GM23338 (cell line): ENCODE data around the gene BPI. TPM values are rescaled to one million over a fixed set of nuclear protein-coding genes. Genes with fewer than 3 reads are reported as not detected.

ENCODE experiments used
- ATAC-seq: fragments of 200-7000 bp; cut with Tn5 transposase; 3 replicates; pipeline ENCODE4 v1.9.1; 2020
- DNase-seq: peaks from one replicate; pipeline ENCODE4 v3.0.0-alpha.2; 2015; ENCODE audit warnings: low spot score
- H2AFZ ChIP-seq: fragments of 200-600 bp; sonication (generic); 2 replicates; pipeline ENCODE4 v1.8.0; 2016; ENCODE audit warnings: antibody characterized with exemption, mild to moderate bottlenecking, moderate library complexity
- H3F3A ChIP-seq: fragments of 200-600 bp; sonication (generic); replicated peaks from 2 replicates; pipeline ENCODE4 v1.8.0; 2017; ENCODE audit warnings: antibody characterized with exemption, mixed run types, low read depth
- H3K27ac ChIP-seq: fragments of 200-600 bp; sonication (generic); 2 replicates; pipeline ENCODE4 v1.6.1; 2016; ENCODE audit warnings: low read depth
- H3K27me3 ChIP-seq: fragments of 200-600 bp; sonication (generic); 2 replicates; pipeline ENCODE4 v1.8.0; 2016; ENCODE audit warnings: mild to moderate bottlenecking, mixed run types, moderate library complexity; ENCODE audit not compliant: insufficient read depth
- H3K36me3 ChIP-seq: fragments of 200-600 bp; sonication (generic); 2 replicates; pipeline ENCODE4 v1.8.0; 2016; ENCODE audit warnings: mild to moderate bottlenecking; ENCODE audit not compliant: insufficient read depth
- H3K4me1 ChIP-seq: fragments of 200-600 bp; sonication (generic); 2 replicates; pipeline ENCODE4 v1.8.0; 2016; ENCODE audit warnings: mild to moderate bottlenecking, moderate library complexity; ENCODE audit not compliant: insufficient read depth
- H3K4me2 ChIP-seq: fragments of 200-600 bp; sonication (generic); 2 replicates; pipeline ENCODE4 v1.7.1; 2017; ENCODE audit warnings: mixed run types
- H3K4me3 ChIP-seq: fragments of 200-600 bp; sonication (generic); 2 replicates; pipeline ENCODE4 v1.6.1; 2016; ENCODE audit warnings: mixed run types
- H3K79me2 ChIP-seq: fragments of 200-600 bp; sonication (generic); replicated peaks from 2 replicates; pipeline ENCODE4 v1.8.0; 2017; ENCODE audit warnings: mild to moderate bottlenecking; ENCODE audit not compliant: insufficient read depth
- H3K9me2 ChIP-seq: fragments of 200-600 bp; sonication (generic); 2 replicates; pipeline ENCODE4 v1.8.0; 2017; ENCODE audit not compliant: insufficient read depth
- H4K20me1 ChIP-seq: fragments of 200-600 bp; sonication (generic); replicated peaks from 2 replicates; pipeline ENCODE4 v1.8.0; 2017; ENCODE audit warnings: mild to moderate bottlenecking; ENCODE audit not compliant: insufficient read depth
- H3K27ac Mint-ChIP-seq: 2 replicates; pipeline ENCODE4 v1.8.0; 2020; ENCODE audit warnings: inconsistent platforms, mild to moderate bottlenecking, moderate library complexity, mixed read lengths
- H3K27me3 Mint-ChIP-seq: 3 replicates; pipeline ENCODE4 v1.8.0; 2022; ENCODE audit warnings: low read depth, mild to moderate bottlenecking, moderate library complexity, mixed read lengths, inconsistent platforms; ENCODE audit not compliant: insufficient read depth, poor library complexity
- H3K36me3 Mint-ChIP-seq: 3 replicates; pipeline ENCODE4 v1.8.0; 2021; ENCODE audit warnings: low read depth, mild to moderate bottlenecking, inconsistent platforms, moderate library complexity, mixed read lengths
- H3K4me1 Mint-ChIP-seq: 3 replicates; pipeline ENCODE4 v1.8.0; 2020; ENCODE audit warnings: mild to moderate bottlenecking, inconsistent platforms, mixed read lengths
- H3K4me3 Mint-ChIP-seq: 3 replicates; pipeline ENCODE4 v1.8.0; 2021; ENCODE audit warnings: moderate library complexity, mild to moderate bottlenecking, inconsistent platforms, mixed read lengths
- H3K9me3 Mint-ChIP-seq: 3 replicates; pipeline ENCODE4 v1.8.0; 2020; ENCODE audit warnings: moderate library complexity, mild to moderate bottlenecking, inconsistent platforms, mixed read lengths
- CREB1 ChIP-seq: fragments of 250-450 bp; sonication (Bioruptor Pico); IDR thresholded peaks from 2 replicates; pipeline ENCODE4 v1.5.0; 2020; ENCODE audit warnings: low read depth, mild to moderate bottlenecking, moderate library complexity
- CTCF ChIP-seq, 2 experiments: fragments of 200-600 bp in 1 of 2; sonication (generic) in 1 of 2; conservative IDR thresholded peaks; 2 replicates each; pipeline versions ENCODE4 v1.5.1 to v1.6.1; 2016 to 2017; ENCODE audit warnings: antibody characterized with exemption in 2 of 2, low read depth in 2 of 2, mild to moderate bottlenecking in 2 of 2, moderate library complexity in 1 of 2
- ETS1 ChIP-seq: IDR thresholded peaks from 2 replicates; pipeline ENCODE4 v1.6.1; 2016; ENCODE audit warnings: antibody characterized with exemption
- EZH2 ChIP-seq: fragments of 200-600 bp; sonication (generic); IDR thresholded peaks from one replicate; pipeline ENCODE4 v1.8.0; 2017; ENCODE audit warnings: antibody characterized with exemption, mild to moderate bottlenecking, low read depth; ENCODE audit not compliant: unreplicated experiment
- EZH2phosphoT487 ChIP-seq: fragments of 200-600 bp; sonication (generic); IDR thresholded peaks from one replicate; pipeline ENCODE4 v1.8.1; 2018; ENCODE audit warnings: antibody characterized with exemption; ENCODE audit not compliant: unreplicated experiment
- JUNB ChIP-seq: IDR thresholded peaks from one replicate; pipeline ENCODE4 v1.6.1; 2016; ENCODE audit warnings: antibody characterized with exemption; ENCODE audit not compliant: unreplicated experiment
- NANOG ChIP-seq: IDR thresholded peaks from 2 replicates; pipeline ENCODE4 v1.6.1; 2016; ENCODE audit warnings: antibody characterized with exemption, borderline replicate concordance
- POLR2AphosphoS5 ChIP-seq: IDR thresholded peaks from 2 replicates; pipeline ENCODE4 v1.6.1; 2016; ENCODE audit warnings: antibody characterized with exemption, low read depth
- REST ChIP-seq: IDR thresholded peaks from one replicate; pipeline ENCODE4 v1.6.1; 2018; ENCODE audit warnings: antibody characterized with exemption; ENCODE audit not compliant: unreplicated experiment
- STAT1 ChIP-seq: IDR thresholded peaks from one replicate; pipeline ENCODE4 v1.6.1; 2016; ENCODE audit warnings: antibody characterized with exemption; ENCODE audit not compliant: unreplicated experiment
- ZNF114 ChIP-seq: fragments of 250-450 bp; sonication (Bioruptor Pico); IDR thresholded peaks from 2 replicates; pipeline ENCODE4 v1.5.0; 2020; ENCODE audit warnings: mild to moderate bottlenecking, moderate library complexity
- ZNF331 ChIP-seq: fragments of 250-450 bp; sonication (Bioruptor Pico); IDR thresholded peaks from 2 replicates; pipeline ENCODE4 v1.5.0; 2020; ENCODE audit warnings: low read depth, mild to moderate bottlenecking, moderate library complexity
- polyA plus RNA-seq: library from polyadenylated mRNA; unstranded; fragments of >200 nt; fragmentation: Nextera tagmentation; extraction: Ambion mirVana; gene quantifications from 2 replicates; pipeline ENCODE4 v1.2.1, GENCODE V29; 2016
- total RNA-seq: library from RNA; depleted of rRNA; stranded (reverse); fragments of >200 nt; shearing (Covaris generic); gene quantifications from 2 replicates; pipeline ENCODE4 v1.2.3, GENCODE V29; 2014

The BPI gene
- total and polyA plus RNA-seq, 2 experiments from 2014 or later, result not detected

GRCh38 chr20:38342216-38342615 is 38.3 kb downstream of the BPI start (continued):
- TF ChIP-seq CTCF (conservative IDR thresholded peaks at IDR 0.05; ENCODE audit: low read depth in 2 of 2), result no peak
- TF ChIP-seq ZNF331 (CRISPR knock-in tag), result no peak
- TF ChIP-seq REST, result no peak
- no peak for TF ChIP-seq ZNF114 (CRISPR knock-in tag)
- no peak for TF ChIP-seq ETS1
- no peak for TF ChIP-seq EZH2
- no peak for TF ChIP-seq STAT1
- TF ChIP-seq EZH2phosphoT487, result no peak
- no peak for TF ChIP-seq POLR2AphosphoS5
- TF ChIP-seq NANOG, result 0 out of 2 replicates have a peak, but pooled peaks have one; percentile 27
- TF ChIP-seq JUNB, result no peak

GRCh38 chr20:38342713-38343310 is 38.9 kb downstream of the BPI start:
- Histone ChIP-seq H3K9me2 (peaks cover 3% of the 10 kb centered on the region; the same call in 1 of the 2 replicates), H2AFZ (peak overlapping the region; percentile 69; the same call in 1 of the 2 replicates), H3K4me3 (no peak overlapping the region), H3F3A (peaks cover 17% of the 10 kb centered on the region), H3K4me2 (peak overlapping the region; percentile 41; the same call in 1 of the 2 replicates), H3K79me2 (no peaks in the 10 kb centered on the region), H3K36me3 (no peaks in the 10 kb centered on the region), H3K27me3 (no peaks in the 10 kb centered on the region), H3K27ac (peak overlapping the region; percentile 90), H4K20me1 (no peaks in the 10 kb centered on the region), H3K4me1 (peaks cover 47% of the 10 kb centered on the region)
- peaks cover 10% of the 10 kb centered on the region for H3K9me3 Mint-ChIP-seq
- peaks cover 8% of the 10 kb centered on the region; the same call in 2 of the 3 replicates for H3K36me3 Mint-ChIP-seq
- no peak overlapping the region for H3K4me3 Mint-ChIP-seq
- H3K27me3 Mint-ChIP-seq, result peaks cover 9% of the 10 kb centered on the region
- ATAC-seq (peak; percentile 4; the same call in 2 of the 3 replicates), DNase-seq (no peak)
- H3K27ac Mint-ChIP-seq, result peak overlapping the region; percentile 90
- peaks cover 46% of the 10 kb centered on the region for H3K4me1 Mint-ChIP-seq
- TF ChIP-seq POLR2AphosphoS5 (no peak), ETS1 (no peak), CREB1 (no peak), NANOG (no peak), ZNF114 (CRISPR knock-in tag) (no peak), REST (no peak), EZH2phosphoT487 (no peak), STAT1 (no peak)
